ENCODE measurements around the gene KCNK3.
A peak's percentile ranks its signal among the peaks of the same experiment; 100 is the strongest.

The KCNK3 gene

DNA sequence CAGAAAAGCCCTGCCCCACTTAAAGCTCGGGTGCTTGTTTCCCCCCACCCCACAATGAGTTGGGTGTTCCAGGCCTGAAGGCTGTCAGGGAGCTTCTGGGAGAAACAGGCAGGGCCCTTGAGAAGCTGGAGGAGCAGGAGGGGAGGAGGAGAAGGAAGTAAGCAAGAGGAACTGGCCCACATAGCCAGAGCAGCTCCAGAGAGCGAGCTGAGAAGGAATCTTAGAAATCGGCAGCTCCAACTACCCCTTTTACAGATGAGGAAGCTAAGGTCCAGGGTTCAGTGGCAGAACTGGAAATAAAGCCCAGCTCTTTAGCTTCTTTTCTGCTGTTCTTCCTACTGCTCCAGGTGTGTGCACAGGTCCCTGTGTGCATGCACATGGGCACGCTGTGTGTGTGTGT lies 12.7 kb upstream of the KCNK3 start:
- no peak overlapping the region for H2AFZ ChIP-seq (ENCODE audit: low read depth, low read length)
- no peak overlapping the region for H3K4me3 ChIP-seq (ENCODE audit: insufficient read depth in 1 of 2, low read depth in 1 of 2, low read length in 2 of 2)
- H3K36me3 ChIP-seq (ENCODE audit: control insufficient read depth in 1 of 2, insufficient read depth in 2 of 2, low read depth in 1 of 2, low read length in 2 of 2) = no peaks in the 10 kb centered on the region
- H2AK5ac ChIP-seq (ENCODE audit: low read length, severe bottlenecking) = no peak overlapping the region
- DNase-seq = no peak
- no peak overlapping the region for H3K4ac ChIP-seq (ENCODE audit: low read depth in 1 of 2, low read length in 2 of 2)
- H3K14ac ChIP-seq (ENCODE audit: low read length in 2 of 2) = no peak overlapping the region
- no peak overlapping the region for H2BK12ac ChIP-seq (ENCODE audit: low read length in 2 of 2)
- no peak overlapping the region for H3K18ac ChIP-seq (ENCODE audit: low read depth in 1 of 2, low read length in 2 of 2)
- H3K23ac ChIP-seq (ENCODE audit: low read length in 2 of 2) = no peak overlapping the region
- H2BK5ac ChIP-seq (ENCODE audit: low read depth, low read length, poor library complexity, severe bottlenecking) = no peak overlapping the region
- no peak overlapping the region for H2BK15ac ChIP-seq (ENCODE audit: low read depth, poor library complexity, severe bottlenecking)
- no peaks in the 10 kb centered on the region for H3K9me3 ChIP-seq (ENCODE audit: control insufficient read depth, low read length)
- H4K91ac ChIP-seq (ENCODE audit: low read length) = no peak overlapping the region
- no peak overlapping the region for H4K8ac ChIP-seq (ENCODE audit: low read length)
- H2BK120ac ChIP-seq (ENCODE audit: low read depth, low read length) = no peak overlapping the region
- H3K27me3 ChIP-seq (ENCODE audit: control insufficient read depth in 1 of 2, insufficient read depth in 1 of 2, low read length in 2 of 2) = peaks cover 50 to 62% of the 10 kb centered on the region in 2 experiments
- no peak overlapping the region for H3K27ac ChIP-seq (ENCODE audit: low read length, poor library complexity, severe bottlenecking)
- no peaks in the 10 kb centered on the region for H3K4me1 ChIP-seq (ENCODE audit: control insufficient read depth, insufficient read depth, low read depth, low read length)
- H3K9ac ChIP-seq (ENCODE audit: low read length) = no peak overlapping the region
- no peak overlapping the region for H3K4me2 ChIP-seq (ENCODE audit: low read length, poor library complexity, severe bottlenecking)
- WGBS = 91% methylated on average over 3 of the region's 4 CpGs
- no peaks in the 10 kb centered on the region for H3K79me1 ChIP-seq (replicated peaks; ENCODE audit: low read length, poor library complexity, severe bottlenecking)

DNA sequence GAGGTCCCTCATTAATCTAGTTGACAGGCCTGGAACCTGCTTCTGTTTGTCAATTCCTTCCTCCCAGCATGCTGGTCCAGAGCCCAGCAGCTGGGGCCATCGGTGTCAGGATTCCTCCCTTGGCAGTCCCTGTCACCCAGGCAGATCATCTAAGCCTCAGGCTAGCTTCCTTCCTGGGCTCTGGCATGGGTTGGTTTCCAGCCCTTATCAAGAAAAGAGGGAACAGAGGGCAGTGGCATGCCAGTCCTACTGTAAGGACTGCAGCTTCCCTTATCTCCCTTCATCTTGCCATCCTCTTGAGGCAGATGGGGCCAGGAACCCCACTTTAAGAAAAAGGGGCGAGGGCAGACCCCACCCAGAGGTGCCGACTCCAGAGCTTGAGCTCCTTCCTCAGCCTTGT lies 10.9 kb upstream of the KCNK3 start:
- Histone ChIP-seq H2BK15ac (ENCODE audit: low read depth, poor library complexity, severe bottlenecking) (no peak overlapping the region), H4K8ac (ENCODE audit: low read length) (no peak overlapping the region), H3K23ac (ENCODE audit: low read length in 2 of 2) (no peak overlapping the region), H3K9me3 (ENCODE audit: control insufficient read depth, low read length) (no peaks in the 10 kb centered on the region), H2BK12ac (ENCODE audit: low read length in 2 of 2) (no peak overlapping the region), H3K4me3 (ENCODE audit: insufficient read depth in 1 of 2, low read depth in 1 of 2, low read length in 2 of 2) (no peak overlapping the region), H3K14ac (ENCODE audit: low read length in 2 of 2) (no peak overlapping the region), H3K4me2 (ENCODE audit: low read length, poor library complexity, severe bottlenecking) (no peak overlapping the region), H3K27ac (ENCODE audit: low read length, poor library complexity, severe bottlenecking) (no peak overlapping the region), H3K4me1 (ENCODE audit: control insufficient read depth, insufficient read depth, low read depth, low read length) (no peaks in the 10 kb centered on the region), H4K91ac (ENCODE audit: low read length) (no peak overlapping the region), H3K79me1 (replicated peaks; ENCODE audit: low read length, poor library complexity, severe bottlenecking) (no peaks in the 10 kb centered on the region), H3K4ac (ENCODE audit: low read depth in 1 of 2, low read length in 2 of 2) (no peak overlapping the region), H2AFZ (ENCODE audit: low read depth, low read length) (no peak overlapping the region), H2AK5ac (ENCODE audit: low read length, severe bottlenecking) (no peak overlapping the region), H3K9ac (ENCODE audit: low read length) (no peak overlapping the region), H3K27me3 (ENCODE audit: control insufficient read depth in 1 of 2, insufficient read depth in 1 of 2, low read length in 2 of 2) (peaks cover 67 to 79% of the 10 kb centered on the region in 2 experiments), H2BK5ac (ENCODE audit: low read depth, low read length, poor library complexity, severe bottlenecking) (no peak overlapping the region), H2BK120ac (ENCODE audit: low read depth, low read length) (no peak overlapping the region), H3K18ac (ENCODE audit: low read depth in 1 of 2, low read length in 2 of 2) (no peak overlapping the region), H3K36me3 (ENCODE audit: control insufficient read depth in 1 of 2, insufficient read depth in 2 of 2, low read depth in 1 of 2, low read length in 2 of 2) (no peaks in the 10 kb centered on the region)
- DNase-seq = no peak
- 77% methylated on average over 3 of the region's 3 CpGs for WGBS

DNA sequence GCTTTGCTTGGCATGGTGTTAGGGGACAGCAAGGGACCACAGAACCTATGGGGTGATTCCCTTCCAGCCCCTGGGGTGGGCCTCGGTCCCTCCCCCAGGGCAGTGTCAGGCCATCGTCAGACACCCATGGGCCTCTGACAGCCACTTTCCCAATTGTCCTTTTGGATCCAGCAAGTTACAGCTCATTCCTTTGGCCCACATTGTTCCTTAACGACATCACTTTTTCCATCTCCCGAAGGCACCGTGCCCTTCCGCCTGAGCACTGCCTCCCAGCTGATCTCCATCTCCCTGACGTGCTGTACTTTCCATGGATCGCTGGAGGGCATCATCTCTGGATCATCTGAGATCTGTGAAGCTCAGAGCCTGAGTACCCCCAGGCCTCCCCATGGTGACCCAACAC lies 10.4 kb upstream of the KCNK3 start:
- no peaks in the 10 kb centered on the region for H3K79me1 ChIP-seq (replicated peaks; ENCODE audit: low read length, poor library complexity, severe bottlenecking)
- no peaks in the 10 kb centered on the region for H3K4me1 ChIP-seq (ENCODE audit: control insufficient read depth, insufficient read depth, low read depth, low read length)
- no peak overlapping the region for H4K91ac ChIP-seq (ENCODE audit: low read length)
- H3K9ac ChIP-seq (ENCODE audit: low read length) = no peak overlapping the region
- H3K9me3 ChIP-seq (ENCODE audit: control insufficient read depth, low read length) = no peaks in the 10 kb centered on the region
- H2AFZ ChIP-seq (ENCODE audit: low read depth, low read length) = no peak overlapping the region
- H2BK12ac ChIP-seq (ENCODE audit: low read length in 2 of 2) = no peak overlapping the region
- WGBS = 58% methylated on average over 8 of the region's 8 CpGs
- no peak overlapping the region for H3K18ac ChIP-seq (ENCODE audit: low read depth in 1 of 2, low read length in 2 of 2)
- no peak overlapping the region for H3K27ac ChIP-seq (ENCODE audit: low read length, poor library complexity, severe bottlenecking)
- no peak overlapping the region for H2BK5ac ChIP-seq (ENCODE audit: low read depth, low read length, poor library complexity, severe bottlenecking)
- no peak overlapping the region for H4K8ac ChIP-seq (ENCODE audit: low read length)
- no peak overlapping the region for H3K23ac ChIP-seq (ENCODE audit: low read length in 2 of 2)
- H3K4me3 ChIP-seq (ENCODE audit: insufficient read depth in 1 of 2, low read depth in 1 of 2, low read length in 2 of 2) = no peak overlapping the region
- no peak overlapping the region for H3K4me2 ChIP-seq (ENCODE audit: low read length, poor library complexity, severe bottlenecking)
- H3K36me3 ChIP-seq (ENCODE audit: control insufficient read depth in 1 of 2, insufficient read depth in 2 of 2, low read depth in 1 of 2, low read length in 2 of 2) = no peaks in the 10 kb centered on the region
- H3K27me3 ChIP-seq (ENCODE audit: control insufficient read depth in 1 of 2, insufficient read depth in 1 of 2, low read length in 2 of 2) = peaks cover 72 to 84% of the 10 kb centered on the region in 2 experiments
- no peak overlapping the region for H3K4ac ChIP-seq (ENCODE audit: low read depth in 1 of 2, low read length in 2 of 2)
- no peak overlapping the region for H2BK120ac ChIP-seq (ENCODE audit: low read depth, low read length)
- H2BK15ac ChIP-seq (ENCODE audit: low read depth, poor library complexity, severe bottlenecking) = no peak overlapping the region
- H3K14ac ChIP-seq (ENCODE audit: low read length in 2 of 2) = no peak overlapping the region
- peak; percentile 32 for DNase-seq
- no peak overlapping the region for H2AK5ac ChIP-seq (ENCODE audit: low read length, severe bottlenecking)

DNA sequence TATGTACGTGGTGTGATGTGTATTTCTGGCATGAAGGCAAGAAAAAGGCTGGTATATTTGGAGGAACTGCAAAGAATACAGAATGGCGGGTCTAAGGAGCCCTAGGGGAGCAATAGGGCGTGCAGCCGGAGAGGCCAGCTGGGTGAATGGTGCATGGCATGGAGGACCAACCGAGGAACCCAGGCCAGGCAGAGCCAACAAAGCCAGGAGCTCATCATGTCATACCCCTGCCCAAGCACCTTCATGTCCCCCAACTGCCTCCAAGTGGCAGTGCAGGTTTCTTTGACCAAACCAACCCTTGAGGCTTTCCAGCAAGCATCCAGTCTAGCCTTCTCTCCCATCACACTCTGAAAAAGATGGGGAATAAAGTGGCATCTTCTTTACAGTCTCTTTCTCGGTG lies 8.9 kb upstream of the KCNK3 start:
- no peak overlapping the region for H3K9ac ChIP-seq (ENCODE audit: low read length)
- H2BK120ac ChIP-seq (ENCODE audit: low read depth, low read length) = no peak overlapping the region
- whole genome bisulfite sequencing = 81% methylated on average over 6 of the region's 6 CpGs

More for the DNA sequence above, 8.9 kb upstream of the KCNK3 start:
- Histone ChIP-seq H2BK12ac (ENCODE audit: low read length in 2 of 2) (no peak overlapping the region), H2BK15ac (ENCODE audit: low read depth, poor library complexity, severe bottlenecking) (no peak overlapping the region), H3K79me1 (replicated peaks; ENCODE audit: low read length, poor library complexity, severe bottlenecking) (no peaks in the 10 kb centered on the region), H3K4ac (ENCODE audit: low read depth in 1 of 2, low read length in 2 of 2) (no peak overlapping the region), H3K4me2 (ENCODE audit: low read length, poor library complexity, severe bottlenecking) (no peak overlapping the region), H3K4me1 (ENCODE audit: control insufficient read depth, insufficient read depth, low read depth, low read length) (no peaks in the 10 kb centered on the region), H3K27ac (ENCODE audit: low read length, poor library complexity, severe bottlenecking) (no peak overlapping the region), H3K27me3 (ENCODE audit: control insufficient read depth in 1 of 2, insufficient read depth in 1 of 2, low read length in 2 of 2) (peaks cover 85 to 86% of the 10 kb centered on the region in 2 experiments), H3K14ac (ENCODE audit: low read length in 2 of 2) (no peak overlapping the region), H2BK5ac (ENCODE audit: low read depth, low read length, poor library complexity, severe bottlenecking) (no peak overlapping the region), H3K18ac (ENCODE audit: low read depth in 1 of 2, low read length in 2 of 2) (no peak overlapping the region), H3K4me3 (ENCODE audit: insufficient read depth in 1 of 2, low read depth in 1 of 2, low read length in 2 of 2) (no peak overlapping the region), H4K91ac (ENCODE audit: low read length) (no peak overlapping the region), H3K9me3 (ENCODE audit: control insufficient read depth, low read length) (no peaks in the 10 kb centered on the region), H4K8ac (ENCODE audit: low read length) (no peak overlapping the region), H3K23ac (ENCODE audit: low read length in 2 of 2) (no peak overlapping the region), H3K36me3 (ENCODE audit: control insufficient read depth in 1 of 2, insufficient read depth in 2 of 2, low read depth in 1 of 2, low read length in 2 of 2) (no peaks in the 10 kb centered on the region), H2AFZ (ENCODE audit: low read depth, low read length) (no peak overlapping the region), H2AK5ac (ENCODE audit: low read length, severe bottlenecking) (no peak overlapping the region)
- DNase-seq = no peak

All from mesenchymal stem cell (in vitro differentiated cells and primary cell).